HCT116 (cell line): ENCODE results near the gene DDX27. TPM values are rescaled to one million over a fixed set of nuclear protein-coding genes. Genes with fewer than 3 reads are reported as not detected.

Experiments used
- ATAC-seq: fragments of 200-7000 bp; cut with Tn5 transposase; 2 replicates; pipeline ENCODE4 v1.9.1; 2020; ENCODE audit warnings: mild to moderate bottlenecking, moderate library complexity
- BruUV-seq: library from RNA; stranded (reverse); fragments of 400-500 nt; replicated peaks from 2 replicates; lab custom pipeline; 2021; lab: Mats Ljungman, UMichigan
- CTCF ChIA-PET: fragments of 300-600 bp; sonication (Branson Sonifier 250); formaldehyde crosslinking; loops from one replicate; lab custom pipeline; 2021; ENCODE audit warnings: antibody characterized with exemption; lab: Charles Lee
- POLR2A ChIA-PET: fragments of 300-600, 350-600 bp; sonication (Branson Sonifier 250); formaldehyde crosslinking; loops from one replicate; lab custom pipeline; 2021; ENCODE audit warnings: antibody characterized with exemption; lab: Charles Lee
- RAD21 ChIA-PET, 2 experiments: fragments of 300-600 bp; sonication (Branson Sonifier 250); formaldehyde crosslinking; loops; one replicate each; lab custom pipeline; 2023; ENCODE audit warnings: low total read pairs in 2 of 2; ENCODE audit not compliant: uncharacterized antibody in 2 of 2, unreplicated experiment in 2 of 2, low non-redundant PET in 1 of 2; lab: Charles Lee
- DNase-seq: peaks from one replicate; pipeline ENCODE4 v3.0.0-alpha.2; 2010; ENCODE audit warnings: low read depth, low spot score
- H2AFZ ChIP-seq: fragments of 200-600 bp; shearing (Covaris generic), sonication (generic); 2 replicates; pipeline ENCODE4 v1.6.1; 2017; ENCODE audit warnings: low read depth, mixed run types, mixed read lengths, antibody characterized with exemption, low read length; ENCODE audit not compliant: poor library complexity, severe bottlenecking
- H3K27ac ChIP-seq: 2 replicates; pipeline ENCODE4 v1.5.1; 2012; ENCODE audit warnings: low read depth, low read length
- H3K27me3 ChIP-seq: fragments of 200-600 bp; sonication (generic); 2 replicates; pipeline ENCODE4 v1.6.1; 2016; ENCODE audit warnings: mixed run types, low read length, mixed read lengths; ENCODE audit not compliant: insufficient read depth
- H3K36me3 ChIP-seq, 2 experiments: fragments of 200-500 bp in 1 of 2; fragments of 200-600 bp in 1 of 2; sonication (Bioruptor generic) in 1 of 2; sonication (generic) in 1 of 2; 2 replicates each; pipeline versions ENCODE4 v1.5.1 to v1.6.1; 2014 to 2016; ENCODE audit warnings: low read length in 2 of 2, inconsistent platforms in 1 of 2, mixed read lengths in 1 of 2, mixed run types in 1 of 2; ENCODE audit not compliant: insufficient read depth in 2 of 2, control insufficient read depth in 1 of 2
- H3K4me1 ChIP-seq, 2 experiments: fragments of 200-600 bp in 1 of 2; sonication (generic) in 1 of 2; 2 replicates each; pipeline versions ENCODE4 v1.5.1 to v1.6.1; 2012 to 2017; ENCODE audit warnings: low read length in 2 of 2, inconsistent platforms in 1 of 2, mild to moderate bottlenecking in 1 of 2, mixed read lengths in 1 of 2, mixed run types in 1 of 2, moderate library complexity in 1 of 2; ENCODE audit not compliant: insufficient read depth in 2 of 2, control insufficient read depth in 1 of 2
- H3K4me2 ChIP-seq: fragments of 200-600 bp; sonication (generic); 2 replicates; pipeline ENCODE4 v1.6.1; 2017; ENCODE audit warnings: mixed run types, low read length, mixed read lengths
- H3K4me3 ChIP-seq, 2 experiments: fragments of 200-600 bp in 1 of 2; sonication (generic) in 1 of 2; replicated peaks in 1 of 2; 2 replicates each; pipeline ENCODE4 v1.5.1; 2011 to 2016; ENCODE audit warnings: low read length in 2 of 2, control low read depth in 1 of 2, low read depth in 1 of 2, mild to moderate bottlenecking in 1 of 2, mixed read lengths in 1 of 2, mixed run types in 1 of 2
- H3K79me2 ChIP-seq: fragments of 200-600 bp; sonication (generic); 2 replicates; pipeline ENCODE4 v1.6.1; 2017; ENCODE audit warnings: mild to moderate bottlenecking, mixed run types, low read length, moderate library complexity, mixed read lengths; ENCODE audit not compliant: insufficient read depth
- H3K9ac ChIP-seq: fragments of 200-600 bp; sonication (generic); 2 replicates; pipeline ENCODE4 v1.6.1; 2016; ENCODE audit warnings: low read length, mixed read lengths
- H3K9me2 ChIP-seq: fragments of 200-600 bp; sonication (generic), shearing (Covaris generic); 2 replicates; pipeline ENCODE4 v1.6.1; 2017; ENCODE audit warnings: mixed run types, mild to moderate bottlenecking, moderate library complexity; ENCODE audit not compliant: insufficient read depth
- H3K9me3 ChIP-seq, 2 experiments: fragments of 200-500 bp in 1 of 2; fragments of 200-600 bp in 1 of 2; sonication (Bioruptor generic) in 1 of 2; sonication (generic) in 1 of 2; 2 replicates each; pipeline ENCODE4 v1.6.1; 2014 to 2017; ENCODE audit warnings: low read length in 2 of 2, mixed read lengths in 2 of 2, inconsistent platforms in 1 of 2, low read depth in 1 of 2, mild to moderate bottlenecking in 1 of 2, mixed run types in 1 of 2, moderate library complexity in 1 of 2; ENCODE audit not compliant: control insufficient read depth in 1 of 2, insufficient read depth in 1 of 2
- H4K20me1 ChIP-seq: fragments of 200-600 bp; sonication (generic), shearing (Covaris generic); 2 replicates; pipeline ENCODE4 v1.6.1; 2017; ENCODE audit warnings: mixed run types, mild to moderate bottlenecking, moderate library complexity; ENCODE audit not compliant: insufficient read depth
- CEBPB ChIP-seq: IDR thresholded peaks from 2 replicates; pipeline ENCODE4 v1.6.1; 2012; ENCODE audit warnings: low read depth
- EGR1 ChIP-seq: IDR thresholded peaks from 2 replicates; pipeline ENCODE4 v1.6.1; 2012; ENCODE audit warnings: low read depth
- EZH2 ChIP-seq: fragments of 200-600 bp; sonication (generic); IDR thresholded peaks from 2 replicates; pipeline ENCODE4 v1.6.1; 2017; ENCODE audit warnings: antibody characterized with exemption, mixed run types
- POLR2AphosphoS5 ChIP-seq: IDR thresholded peaks from 2 replicates; pipeline ENCODE4 v1.6.1; 2011; ENCODE audit warnings: mild to moderate bottlenecking, low read depth, low read length, moderate library complexity
- TCF7L2 ChIP-seq: IDR thresholded peaks from 2 replicates; pipeline ENCODE4 v1.7.0; 2011; ENCODE audit warnings: borderline replicate concordance, inconsistent platforms; ENCODE audit not compliant: insufficient read depth, insufficient read length; ENCODE audit errors: extremely low read depth
- YY1 ChIP-seq: IDR thresholded peaks from 2 replicates; pipeline ENCODE4 v1.6.1; 2011; ENCODE audit warnings: low read length, low read depth, moderate library complexity, mild to moderate bottlenecking; ENCODE audit not compliant: insufficient replicate concordance; ENCODE audit errors: extremely low read depth
- ZNF274 ChIP-seq: fragments of 200-500 bp; sonication (Bioruptor generic); IDR thresholded peaks from 2 replicates; pipeline ENCODE4 v1.6.1; 2014; ENCODE audit warnings: mild to moderate bottlenecking, low read depth, low read length, inconsistent platforms
- intact Hi-C: fragments of 100-400 bp; cut with micrococcal nuclease; formaldehyde crosslinking; loops from 2 replicates; pipeline ENCODE4 v1.10.0; 2022
- total RNA-seq: library from RNA; stranded (reverse); gene quantifications from one replicate; pipeline ENCODE4 v1.2.1, GENCODE V29; 2021; ENCODE audit not compliant: unreplicated experiment
- TF ChIP-seq, protein P1 (sequence below): IDR thresholded peaks from 2 replicates; pipeline ENCODE4 v1.6.1; 2012; ENCODE audit warnings: low read depth
- TF ChIP-seq, protein P2 (sequence below): IDR thresholded peaks from 2 replicates; pipeline ENCODE4 v1.6.1; 2011; ENCODE audit warnings: mild to moderate bottlenecking, low read length, moderate library complexity; ENCODE audit not compliant: insufficient replicate concordance; ENCODE audit errors: extremely low read depth
- TF ChIP-seq, protein P3 (sequence below), 3 experiments: fragments of 200-600 bp in 1 of 3; sonication (generic) in 1 of 3; IDR thresholded peaks in 2 of 3; conservative IDR thresholded peaks in 1 of 3; 2 replicates each; pipeline ENCODE4 v1.5.1; 2012 to 2017; ENCODE audit warnings: low read depth in 2 of 3, low read length in 2 of 3, antibody characterized with exemption in 1 of 3, borderline replicate concordance in 1 of 3, control low read depth in 1 of 3, mild to moderate bottlenecking in 1 of 3, mixed read lengths in 1 of 3, mixed run types in 1 of 3, moderate library complexity in 1 of 3; ENCODE audit not compliant: insufficient read depth in 1 of 3

Gene DDX27
- total RNA-seq, 1 experiment from 2014 or later: 32.1 TPM

DNA sequence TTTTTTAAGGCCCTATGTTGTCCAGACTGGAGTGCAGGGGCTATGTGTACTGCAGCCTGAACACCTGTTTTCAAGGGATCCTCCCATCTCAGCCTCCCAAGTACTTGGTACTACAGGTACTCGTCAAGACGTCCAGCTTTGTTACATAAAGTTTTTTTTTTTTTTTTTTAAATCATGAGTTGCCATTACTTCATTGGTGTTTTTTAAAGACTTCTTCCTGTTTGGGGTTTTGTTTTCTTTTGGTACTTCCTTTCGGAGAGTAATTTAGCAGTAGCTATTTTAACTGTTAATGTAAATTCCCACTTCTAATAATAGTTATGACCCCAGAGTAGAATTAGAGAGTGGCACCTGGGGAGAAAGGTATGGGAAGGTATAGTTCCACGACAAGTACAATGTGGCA is 48.1 kb downstream of the DDX27 start (continued):
- TF ChIP-seq, protein P1, sequence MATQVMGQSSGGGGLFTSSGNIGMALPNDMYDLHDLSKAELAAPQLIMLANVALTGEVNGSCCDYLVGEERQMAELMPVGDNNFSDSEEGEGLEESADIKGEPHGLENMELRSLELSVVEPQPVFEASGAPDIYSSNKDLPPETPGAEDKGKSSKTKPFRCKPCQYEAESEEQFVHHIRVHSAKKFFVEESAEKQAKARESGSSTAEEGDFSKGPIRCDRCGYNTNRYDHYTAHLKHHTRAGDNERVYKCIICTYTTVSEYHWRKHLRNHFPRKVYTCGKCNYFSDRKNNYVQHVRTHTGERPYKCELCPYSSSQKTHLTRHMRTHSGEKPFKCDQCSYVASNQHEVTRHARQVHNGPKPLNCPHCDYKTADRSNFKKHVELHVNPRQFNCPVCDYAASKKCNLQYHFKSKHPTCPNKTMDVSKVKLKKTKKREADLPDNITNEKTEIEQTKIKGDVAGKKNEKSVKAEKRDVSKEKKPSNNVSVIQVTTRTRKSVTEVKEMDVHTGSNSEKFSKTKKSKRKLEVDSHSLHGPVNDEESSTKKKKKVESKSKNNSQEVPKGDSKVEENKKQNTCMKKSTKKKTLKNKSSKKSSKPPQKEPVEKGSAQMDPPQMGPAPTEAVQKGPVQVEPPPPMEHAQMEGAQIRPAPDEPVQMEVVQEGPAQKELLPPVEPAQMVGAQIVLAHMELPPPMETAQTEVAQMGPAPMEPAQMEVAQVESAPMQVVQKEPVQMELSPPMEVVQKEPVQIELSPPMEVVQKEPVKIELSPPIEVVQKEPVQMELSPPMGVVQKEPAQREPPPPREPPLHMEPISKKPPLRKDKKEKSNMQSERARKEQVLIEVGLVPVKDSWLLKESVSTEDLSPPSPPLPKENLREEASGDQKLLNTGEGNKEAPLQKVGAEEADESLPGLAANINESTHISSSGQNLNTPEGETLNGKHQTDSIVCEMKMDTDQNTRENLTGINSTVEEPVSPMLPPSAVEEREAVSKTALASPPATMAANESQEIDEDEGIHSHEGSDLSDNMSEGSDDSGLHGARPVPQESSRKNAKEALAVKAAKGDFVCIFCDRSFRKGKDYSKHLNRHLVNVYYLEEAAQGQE: no peak
- TF ChIP-seq POLR2AphosphoS5: no peak

- intact Hi-C loops: no loop called here
- Histone ChIP-seq H3K9me2 (no peaks in the 10 kb centered on the region), H3K9me3 (no peaks in the 10 kb centered on the region), H3K27me3 (no peaks in the 10 kb centered on the region), H3K27ac (no peak overlapping the region), H4K20me1 (peaks cover 18% of the 10 kb centered on the region; the same call in 1 of the 2 replicates), H3K9ac (no peak overlapping the region), H3K79me2 (peaks cover 98% of the 10 kb centered on the region), H3K4me3 (no peak overlapping the region), H3K36me3 (peaks cover 45 to 75% of the 10 kb centered on the region in 2 experiments), H3K4me2 (no peak overlapping the region), H2AFZ (no peak overlapping the region), H3K4me1 (no peaks in the 10 kb centered on the region)
- ATAC-seq (no peak), DNase-seq (no peak)
- ChIA-PET CTCF (no interaction called here), RAD21 (no interaction called here), POLR2A (no interaction called here)
- TF ChIP-seq EGR1: no peak
- TF ChIP-seq, protein P2, sequence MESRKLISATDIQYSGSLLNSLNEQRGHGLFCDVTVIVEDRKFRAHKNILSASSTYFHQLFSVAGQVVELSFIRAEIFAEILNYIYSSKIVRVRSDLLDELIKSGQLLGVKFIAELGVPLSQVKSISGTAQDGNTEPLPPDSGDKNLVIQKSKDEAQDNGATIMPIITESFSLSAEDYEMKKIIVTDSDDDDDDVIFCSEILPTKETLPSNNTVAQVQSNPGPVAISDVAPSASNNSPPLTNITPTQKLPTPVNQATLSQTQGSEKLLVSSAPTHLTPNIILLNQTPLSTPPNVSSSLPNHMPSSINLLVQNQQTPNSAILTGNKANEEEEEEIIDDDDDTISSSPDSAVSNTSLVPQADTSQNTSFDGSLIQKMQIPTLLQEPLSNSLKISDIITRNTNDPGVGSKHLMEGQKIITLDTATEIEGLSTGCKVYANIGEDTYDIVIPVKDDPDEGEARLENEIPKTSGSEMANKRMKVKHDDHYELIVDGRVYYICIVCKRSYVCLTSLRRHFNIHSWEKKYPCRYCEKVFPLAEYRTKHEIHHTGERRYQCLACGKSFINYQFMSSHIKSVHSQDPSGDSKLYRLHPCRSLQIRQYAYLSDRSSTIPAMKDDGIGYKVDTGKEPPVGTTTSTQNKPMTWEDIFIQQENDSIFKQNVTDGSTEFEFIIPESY: no peak
- no peak for TF ChIP-seq CEBPB
- TF ChIP-seq YY1: no peak
- TF ChIP-seq, protein P1: no peak
- no peak for TF ChIP-seq EZH2
- TF ChIP-seq ZNF274: no peak
- TF ChIP-seq, protein P3, sequence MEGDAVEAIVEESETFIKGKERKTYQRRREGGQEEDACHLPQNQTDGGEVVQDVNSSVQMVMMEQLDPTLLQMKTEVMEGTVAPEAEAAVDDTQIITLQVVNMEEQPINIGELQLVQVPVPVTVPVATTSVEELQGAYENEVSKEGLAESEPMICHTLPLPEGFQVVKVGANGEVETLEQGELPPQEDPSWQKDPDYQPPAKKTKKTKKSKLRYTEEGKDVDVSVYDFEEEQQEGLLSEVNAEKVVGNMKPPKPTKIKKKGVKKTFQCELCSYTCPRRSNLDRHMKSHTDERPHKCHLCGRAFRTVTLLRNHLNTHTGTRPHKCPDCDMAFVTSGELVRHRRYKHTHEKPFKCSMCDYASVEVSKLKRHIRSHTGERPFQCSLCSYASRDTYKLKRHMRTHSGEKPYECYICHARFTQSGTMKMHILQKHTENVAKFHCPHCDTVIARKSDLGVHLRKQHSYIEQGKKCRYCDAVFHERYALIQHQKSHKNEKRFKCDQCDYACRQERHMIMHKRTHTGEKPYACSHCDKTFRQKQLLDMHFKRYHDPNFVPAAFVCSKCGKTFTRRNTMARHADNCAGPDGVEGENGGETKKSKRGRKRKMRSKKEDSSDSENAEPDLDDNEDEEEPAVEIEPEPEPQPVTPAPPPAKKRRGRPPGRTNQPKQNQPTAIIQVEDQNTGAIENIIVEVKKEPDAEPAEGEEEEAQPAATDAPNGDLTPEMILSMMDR (IDR thresholded peaks at IDR 0.05 in 2 of 3, conservative IDR thresholded peaks at IDR 0.05 in 1 of 3; ENCODE audit: borderline replicate concordance in 1 of 3, insufficient read depth in 1 of 3, low read depth in 2 of 3, low read length in 2 of 3): no peak
- TF ChIP-seq TCF7L2: no peak
- TSS peak; percentile 1 for BruUV-seq
Measured at GRCh38 chr20:49268600-49269365, 49.6 kb downstream of the DDX27 start.
